Spinal cord (tissue), 10 donors: Measurements from ENCODE around the gene ZBTB4. TPM values are rescaled to one million over a fixed set of nuclear protein-coding genes. Genes with fewer than 3 reads are reported as not detected.
"Not testable (repeated sequence)": the region's sequence is repeated elsewhere in the genome, so short reads cannot be mapped to it uniquely, and the experiment has no call there.

ENCODE experiments used
- DNase-seq, 6 donors: peaks; one replicate each; pipeline versions ENCODE4 v3.0.0 to v3.0.0-alpha.2; 2013 to 2015; ENCODE audit warnings: low spot score in 6 of 6, low read depth in 4 of 6
- H3K27ac ChIP-seq: one replicate; pipeline ENCODE4 v1.5.1; 2013; ENCODE audit warnings: low read depth, low read length, control low read depth
- H3K27me3 ChIP-seq: one replicate; pipeline ENCODE4 v1.6.1; 2013; ENCODE audit warnings: low read length; ENCODE audit not compliant: control insufficient read depth, insufficient read depth
- H3K36me3 ChIP-seq: one replicate; pipeline ENCODE4 v1.6.1; 2013; ENCODE audit warnings: low read length; ENCODE audit not compliant: control insufficient read depth, insufficient read depth
- H3K4me1 ChIP-seq: one replicate; pipeline ENCODE4 v1.6.1; 2013; ENCODE audit warnings: low read length; ENCODE audit not compliant: control insufficient read depth, insufficient read depth
- H3K4me3 ChIP-seq: one replicate; pipeline ENCODE4 v1.5.1; 2013; ENCODE audit warnings: low read depth, low read length, control low read depth
- H3K9me3 ChIP-seq: one replicate; pipeline ENCODE4 v1.6.1; 2013; ENCODE audit warnings: low read length; ENCODE audit not compliant: control insufficient read depth, insufficient read depth
- WGBS: methylation state at CpG from one replicate; pipeline ENCODE4 v1.1.5; 2013; ENCODE audit warnings: missing lambda C conversion rate; ENCODE audit not compliant: insufficient coverage; 5-methylcytosine and 5-hydroxymethylcytosine counted together
- polyA plus RNA-seq, 2 donors: library from polyadenylated mRNA; unstranded; fragments of 120-200 nt; gene quantifications; one replicate each; pipeline ENCODE4 v1.2.1, GENCODE V29; 2013; ENCODE audit not compliant: insufficient read length in 2 of 2
- total RNA-seq, 2 donors: library from RNA; depleted of rRNA in 1 of 2; stranded (reverse); fragments of 120-200 nt in 1 of 2; fragments of >200 nt in 1 of 2; gene quantifications; one replicate each; pipeline versions ENCODE4 v1.2.3 to v1.2.4, GENCODE V29; 2013 to 2014
- donor health status: healthy.

ZBTB4 gene
- total and polyA plus RNA-seq, 4 donors, result 19.8 to 60.6 (median 46.1) TPM

GRCh38 chr17:7482742-7483088 is 3.3 kb upstream of the ZBTB4 start:
- not testable (repeated sequence) for DNase-seq, H3K9me3 ChIP-seq, H3K27me3 ChIP-seq, H3K36me3 ChIP-seq
- Histone ChIP-seq H3K4me3 (peak overlapping the region; percentile 86), H3K4me1 (peaks cover 65% of the 10 kb centered on the region), H3K27ac (peak overlapping the region; percentile 100)
- 83% methylated on average over 6 of the region's 6 CpGs for WGBS

GRCh38 chr17:7481842-7482741 is 2.7 kb upstream of the ZBTB4 start:
- peaks cover 69% of the 10 kb centered on the region for H3K4me1 ChIP-seq
- DNase-seq, H3K27me3 ChIP-seq, H3K36me3 ChIP-seq, H3K27ac ChIP-seq, H3K4me3 ChIP-seq, H3K9me3 ChIP-seq: not testable (repeated sequence)
- WGBS, result 87% methylated on average over 27 of the region's 31 CpGs

GRCh38 chr17:7481275-7481674 is 1.8 kb upstream of the ZBTB4 start, which contains the start of gene SLC35G6:
Gene SLC35G6 (plus strand): TSS chr17:7481446. CDS start chr17:7481517, 71 bp downstream.
- H3K36me3 ChIP-seq, H3K9me3 ChIP-seq, DNase-seq, H3K27me3 ChIP-seq: not testable (repeated sequence)
- Histone ChIP-seq H3K4me3 (peak within 1 kb of the TSS; percentile 65), H3K4me1 (peaks cover 68% of the 10 kb centered on the region), H3K27ac (peak within 1 kb of the TSS; percentile 94)
- WGBS, result no CpG with 5 or more reads among the region's 4 CpGs

- peaks cover 7% of the 10 kb centered on the region for H3K36me3 ChIP-seq
- H3K4me1 ChIP-seq, result peaks cover 63% of the 10 kb centered on the region
- H3K27me3 ChIP-seq, result no peaks in the 10 kb centered on the region
- H3K27ac ChIP-seq, result peak overlapping the region; percentile 94
- H3K9me3 ChIP-seq, result no peaks in the 10 kb centered on the region
- H3K4me3 ChIP-seq, result peak overlapping the region; percentile 65
- WGBS, result 7% methylated on average over 5 of the region's 8 CpGs
- no peak for DNase-seq
Observed at GRCh38 chr17:7480089-7480384, 606 bp upstream of the ZBTB4 start.

GRCh38 chr17:7478276-7479212 is 887 bp downstream of the ZBTB4 start:
- peaks cover 62% of the 10 kb centered on the region for H3K4me1 ChIP-seq
- peak in 2 of 6 donors; percentile 23 to 75 for DNase-seq
- 20% methylated on average over 36 of the region's 40 CpGs for WGBS

GRCh38 chr17:7477392-7478275 is 1.8 kb downstream of the ZBTB4 start:
- Histone ChIP-seq H3K4me1 (peaks cover 52% of the 10 kb centered on the region), H3K27ac (peak overlapping the region; percentile 94), H3K27me3 (no peaks in the 10 kb centered on the region), H3K4me3 (peak overlapping the region; percentile 65), H3K9me3 (no peaks in the 10 kb centered on the region), H3K36me3 (peaks cover 12% of the 10 kb centered on the region)
- 28% methylated on average over 24 of the region's 26 CpGs for WGBS
- peak in 2 of 6 donors; percentile 25 to 47 for DNase-seq

More at GRCh38 chr17:7478276-7479212, 887 bp downstream of the ZBTB4 start:
- Histone ChIP-seq H3K27me3 (no peaks in the 10 kb centered on the region), H3K36me3 (peaks cover 12% of the 10 kb centered on the region), H3K4me3 (peak overlapping the region; percentile 65), H3K27ac (peak overlapping the region; percentile 94), H3K9me3 (no peaks in the 10 kb centered on the region)

GRCh38 chr17:7476951-7477350 is 2.5 kb downstream of the ZBTB4 start:
- no peak for DNase-seq
- Histone ChIP-seq H3K9me3 (no peaks in the 10 kb centered on the region), H3K27ac (no peak overlapping the region), H3K27me3 (no peaks in the 10 kb centered on the region), H3K4me3 (no peak overlapping the region), H3K4me1 (peaks cover 46% of the 10 kb centered on the region), H3K36me3 (peaks cover 11% of the 10 kb centered on the region)
- WGBS, result 75% methylated on average over 5 of the region's 5 CpGs

GRCh38 chr17:7476494-7476893 is 2.9 kb downstream of the ZBTB4 start:
- peaks cover 41% of the 10 kb centered on the region for H3K4me1 ChIP-seq

More at GRCh38 chr17:7476494-7476893, 2.9 kb downstream of the ZBTB4 start:
- Histone ChIP-seq H3K27ac (no peak overlapping the region), H3K9me3 (no peaks in the 10 kb centered on the region), H3K4me3 (no peak overlapping the region), H3K27me3 (no peaks in the 10 kb centered on the region), H3K36me3 (peaks cover 8% of the 10 kb centered on the region)
- WGBS, result 61% methylated on average over 3 of the region's 3 CpGs
- no peak for DNase-seq
